EL (cell line): ENCODE measurements around the gene NUDT3.

Source experiments
- DNase-seq: peaks from one replicate; pipeline ENCODE4 v3.0.0-alpha.2; 2016

NUDT3 gene

DNA sequence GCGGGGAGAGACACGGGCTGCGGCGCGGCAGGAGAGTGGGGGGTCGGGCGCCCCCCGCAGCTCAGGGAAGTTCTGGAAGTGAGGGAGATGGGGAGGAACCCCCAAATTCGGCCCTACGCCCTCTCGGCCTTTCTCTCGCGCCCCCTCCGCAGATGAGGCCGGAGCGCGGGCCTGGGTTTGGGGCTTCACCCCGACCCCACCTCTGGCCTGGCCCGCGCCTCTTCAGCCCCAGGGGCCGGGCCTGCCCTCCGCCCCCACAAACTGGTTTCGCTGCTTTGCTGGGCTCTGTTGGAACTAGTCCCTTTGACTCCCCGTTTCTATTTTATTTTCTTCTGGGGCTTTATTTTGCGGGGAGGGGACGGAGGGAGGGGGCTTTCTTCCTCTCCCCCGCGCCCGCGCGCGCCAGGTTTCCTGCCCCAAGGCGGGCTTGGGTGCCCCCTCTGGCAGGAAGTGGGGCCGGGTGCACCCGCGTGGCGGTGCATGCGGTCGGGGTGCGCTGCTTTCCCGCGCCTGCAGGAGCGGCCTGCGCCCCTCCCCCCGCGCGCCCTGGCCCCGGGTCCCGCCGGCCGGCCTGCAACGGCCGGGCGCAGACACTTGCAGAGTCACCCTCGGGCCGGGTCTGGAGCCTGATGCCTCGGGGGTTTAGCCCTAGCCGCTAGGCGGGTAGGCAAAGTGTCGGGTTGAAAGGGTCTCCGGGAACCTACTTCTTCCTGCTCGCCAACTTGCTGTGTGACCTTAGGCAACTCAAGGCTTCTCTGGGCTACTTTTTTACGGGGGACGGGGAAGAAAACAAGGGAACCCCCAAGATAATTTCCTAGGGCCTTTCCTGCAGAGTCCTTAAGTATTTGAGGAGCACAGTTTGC lies 154.5 kb downstream of the NUDT3 start:
- peak; percentile 67 for DNase-seq

DNA sequence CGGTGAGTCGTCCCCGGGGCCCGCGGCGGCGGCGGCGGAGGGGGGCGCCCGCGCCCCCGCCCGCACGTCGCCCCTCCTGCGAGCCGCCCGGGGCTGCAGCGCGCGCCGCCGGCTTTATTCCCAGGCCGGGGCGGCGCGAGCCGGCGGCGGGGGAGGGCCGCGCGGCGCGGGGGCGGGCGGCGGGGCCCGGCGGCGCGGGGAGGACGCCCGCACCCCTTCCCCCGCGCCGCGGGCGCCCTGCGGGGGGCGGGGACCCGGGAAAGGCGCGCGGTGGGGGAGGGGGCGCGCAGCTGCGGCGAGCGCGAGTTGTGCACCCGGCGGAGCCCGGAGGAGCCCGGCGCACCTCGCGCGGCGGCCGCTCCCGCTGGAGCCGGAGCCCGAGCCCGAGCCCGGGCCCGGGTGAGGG lies 155.2 kb downstream of the NUDT3 start:
- DNase-seq: no peak

DNA sequence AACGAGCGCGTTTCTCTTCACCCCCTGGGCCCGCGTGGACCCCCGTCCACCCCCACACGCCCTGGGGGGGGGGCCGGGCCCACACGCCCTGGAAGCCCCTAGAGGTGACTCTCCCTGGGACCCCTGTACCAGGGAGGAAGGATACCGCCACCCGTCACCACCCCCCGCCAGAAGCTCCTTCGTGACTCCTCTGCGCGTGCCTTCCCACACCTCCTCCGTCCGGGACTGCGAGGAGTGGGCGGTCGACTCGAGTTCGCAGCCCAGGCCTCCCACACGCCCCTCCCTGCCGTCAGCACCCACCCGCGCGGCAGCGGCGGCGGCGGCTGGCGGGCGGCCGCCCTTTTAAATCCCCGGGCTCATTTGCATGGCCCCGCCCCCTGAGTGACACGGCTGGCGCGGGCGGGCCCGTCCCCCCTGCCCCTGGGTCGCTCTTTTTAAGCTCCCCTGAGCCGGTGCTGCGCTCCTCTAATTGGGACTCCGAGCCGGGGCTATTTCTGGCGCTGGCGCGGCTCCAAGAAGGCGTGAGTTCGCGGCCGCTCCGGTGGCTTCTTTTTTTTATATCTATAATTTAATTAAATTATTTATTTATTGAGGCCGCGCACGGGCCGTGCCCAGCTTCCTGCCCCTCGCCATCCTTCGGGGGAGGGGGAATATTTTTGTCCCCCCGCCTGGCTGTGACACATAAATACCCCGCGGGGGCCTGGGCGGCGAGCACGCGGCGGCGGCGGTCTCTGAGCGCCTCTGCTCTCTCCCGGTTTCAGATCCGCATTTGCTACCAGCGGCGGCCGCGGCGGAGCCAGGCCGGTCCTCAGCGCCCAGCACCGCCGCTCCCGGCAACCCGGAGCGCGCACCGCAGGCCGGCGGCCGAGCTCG lies 155.8 kb downstream of the NUDT3 start, which contains the start of gene HMGA1:
Gene HMGA1, plus strand, starts transcription at position 431 of the 873 bp plus-strand sequence. CDS start 3,908 bp downstream, outside the sequence.
- DNase-seq: peak; percentile 91

DNA sequence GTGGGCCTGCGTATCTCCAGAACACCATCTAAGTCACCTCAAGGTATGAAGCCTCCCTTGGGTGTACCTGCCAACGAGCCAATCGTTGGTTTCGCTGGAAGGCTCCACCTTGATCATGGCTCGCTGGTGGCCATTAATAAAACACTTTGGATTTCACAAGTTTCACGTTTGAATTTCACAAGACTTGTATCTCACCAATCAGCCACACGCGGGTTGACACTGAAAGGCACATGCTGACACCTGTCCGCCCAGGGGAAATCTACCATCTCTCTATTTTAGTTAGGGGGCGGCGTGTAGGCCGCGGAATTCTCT lies 156.4 kb downstream of the NUDT3 start:
- DNase-seq: no peak

DNA sequence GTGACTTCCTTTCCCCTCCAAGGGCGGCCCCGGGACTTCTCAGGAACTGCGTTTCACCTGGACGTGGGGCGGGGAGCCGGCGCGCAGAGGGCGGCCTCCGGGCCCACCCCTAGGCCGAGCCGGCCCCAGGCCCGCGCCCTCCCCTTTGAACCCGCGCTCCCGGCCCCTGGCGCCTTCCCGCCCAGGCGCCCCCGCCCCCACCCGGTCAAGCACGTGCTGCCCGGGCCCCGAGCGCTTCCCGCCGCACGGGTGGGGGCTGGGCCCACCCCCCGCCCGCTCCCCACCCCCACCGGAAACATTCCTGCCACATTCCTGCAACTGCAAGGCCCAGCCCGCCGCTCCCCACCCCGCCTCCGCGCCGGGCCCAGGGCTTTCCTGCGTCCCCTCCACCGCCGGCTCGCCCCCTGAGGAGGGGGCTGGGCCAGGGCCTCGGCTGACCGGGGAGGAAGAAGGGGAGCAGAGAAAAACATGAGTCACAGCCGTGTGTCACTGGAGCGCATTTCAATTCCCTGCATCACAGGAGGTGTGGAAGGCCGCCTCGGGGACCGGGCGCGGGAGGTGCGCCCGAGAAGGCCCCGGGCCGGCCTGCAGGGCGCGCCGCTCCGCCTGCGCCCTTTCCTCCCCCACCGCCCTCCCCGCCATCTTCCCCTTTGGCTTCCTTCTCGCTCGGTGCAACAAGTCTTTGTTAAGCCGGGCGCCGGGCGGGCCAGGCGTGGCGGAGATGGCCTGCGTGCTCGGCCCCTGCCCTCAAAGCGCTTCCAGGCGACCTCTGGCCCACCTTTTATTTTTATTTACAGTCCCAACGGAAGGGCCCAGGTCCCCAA lies 156.9 kb downstream of the NUDT3 start:
- peak; percentile 93 for DNase-seq

DNA sequence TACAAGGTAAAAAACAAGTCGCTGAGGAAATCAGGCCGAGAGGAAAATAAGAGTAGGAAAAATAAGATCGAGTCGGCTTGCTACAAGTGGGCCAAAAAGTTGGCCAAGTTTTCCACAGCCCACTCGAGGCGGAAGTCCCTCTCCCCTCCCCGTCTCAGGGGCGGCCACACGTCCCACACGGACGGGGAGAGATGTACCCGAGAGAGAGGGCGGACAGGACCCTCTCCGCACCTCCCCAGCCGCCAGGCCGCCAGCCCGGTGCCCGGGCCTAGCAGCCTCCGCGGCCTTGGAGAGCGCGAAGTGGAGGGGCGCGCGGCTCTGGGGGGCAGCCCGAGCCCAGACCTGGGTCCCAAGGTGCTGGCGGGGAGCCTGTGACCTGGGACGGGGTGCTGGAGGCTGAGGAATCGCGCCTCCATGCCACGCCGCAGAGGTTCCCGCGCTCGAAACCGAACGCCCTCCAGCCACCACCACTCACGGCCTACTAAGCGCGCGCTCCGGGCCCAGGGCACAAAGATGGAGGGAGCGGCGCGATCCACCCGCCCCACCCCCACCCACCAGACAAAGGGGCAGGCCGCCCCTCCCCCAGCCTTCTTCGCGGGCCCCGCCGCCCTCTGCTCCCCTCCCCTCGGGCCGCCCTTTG lies 157.7 kb downstream of the NUDT3 start:
- DNase-seq: no peak

DNA sequence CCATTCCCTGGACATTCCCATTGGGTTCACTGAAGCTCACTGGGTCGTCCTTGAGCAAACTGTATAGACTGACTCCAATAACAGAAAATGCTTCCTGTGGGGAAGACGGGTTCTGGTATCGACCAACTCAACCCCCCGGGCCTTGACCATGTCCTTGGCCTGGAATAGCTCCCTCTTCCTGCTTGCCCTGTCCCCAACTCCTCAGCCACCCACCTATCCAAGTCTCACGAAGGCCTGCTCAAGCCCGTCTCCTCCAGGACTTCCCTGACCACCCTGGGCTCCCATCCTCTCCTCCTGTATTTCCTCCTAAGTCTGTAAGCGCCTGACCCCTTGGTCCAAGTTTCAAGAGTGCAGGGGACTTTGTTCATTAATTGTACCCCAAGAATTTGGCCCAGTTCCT lies 158.6 kb downstream of the NUDT3 start:
- DNase-seq: no peak

DNA sequence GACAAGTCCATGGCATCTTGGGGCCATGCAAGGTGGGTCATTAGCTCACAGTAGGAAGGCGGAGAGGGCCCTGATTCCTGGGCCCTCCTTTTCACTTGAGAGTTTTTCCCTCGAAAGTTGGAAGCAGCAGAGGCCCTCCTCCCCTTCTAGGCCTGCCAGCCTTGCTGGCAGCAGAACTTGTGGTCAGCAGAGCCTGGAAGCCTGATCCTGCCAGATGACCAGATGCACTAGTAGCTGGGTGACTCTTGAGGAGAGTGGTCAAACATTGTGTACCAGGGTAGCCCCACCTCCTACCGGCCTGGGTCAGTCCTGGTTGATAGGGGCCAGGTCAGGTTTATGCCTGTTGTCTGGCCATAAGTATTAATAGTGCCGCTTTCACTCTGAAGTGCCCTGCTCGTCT lies 159.6 kb downstream of the NUDT3 start:
- no peak for DNase-seq

DNA sequence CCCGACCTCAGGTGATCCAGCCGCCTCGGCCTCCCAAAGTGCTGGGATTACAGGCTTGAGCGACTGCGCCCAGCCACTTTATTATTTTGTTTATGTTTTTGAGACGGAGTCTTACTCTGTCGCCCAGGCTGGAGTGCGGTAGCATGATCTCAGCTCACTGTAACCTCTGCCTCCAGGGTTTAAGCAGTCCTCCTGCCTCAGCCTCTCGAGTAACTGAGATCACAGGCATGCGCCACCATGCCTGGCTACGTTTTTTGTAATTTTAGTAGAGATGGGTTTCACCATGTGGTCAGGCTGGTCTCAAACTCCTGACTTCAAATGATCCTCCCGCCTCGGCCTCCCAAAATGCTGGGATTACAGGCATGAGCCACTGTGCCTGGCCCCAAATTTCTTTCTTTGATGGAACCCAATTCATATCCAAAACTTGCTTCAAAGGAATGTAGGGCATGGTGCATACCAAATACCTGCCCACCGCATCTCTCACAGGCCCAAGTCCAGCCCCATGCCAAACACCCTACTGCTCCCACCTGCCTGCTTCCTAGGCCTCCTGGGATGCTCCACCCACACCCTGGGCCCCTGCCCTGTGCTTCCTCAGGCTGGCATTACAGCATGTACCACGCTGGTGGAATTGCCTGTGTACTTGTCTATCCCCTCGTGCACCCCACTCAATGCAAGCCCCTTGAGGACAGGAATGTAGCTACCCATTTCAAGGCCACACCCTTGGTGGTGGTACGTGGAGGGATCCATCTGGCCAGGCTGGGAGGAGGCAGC lies 160.7 kb downstream of the NUDT3 start:
- no peak for DNase-seq

DNA sequence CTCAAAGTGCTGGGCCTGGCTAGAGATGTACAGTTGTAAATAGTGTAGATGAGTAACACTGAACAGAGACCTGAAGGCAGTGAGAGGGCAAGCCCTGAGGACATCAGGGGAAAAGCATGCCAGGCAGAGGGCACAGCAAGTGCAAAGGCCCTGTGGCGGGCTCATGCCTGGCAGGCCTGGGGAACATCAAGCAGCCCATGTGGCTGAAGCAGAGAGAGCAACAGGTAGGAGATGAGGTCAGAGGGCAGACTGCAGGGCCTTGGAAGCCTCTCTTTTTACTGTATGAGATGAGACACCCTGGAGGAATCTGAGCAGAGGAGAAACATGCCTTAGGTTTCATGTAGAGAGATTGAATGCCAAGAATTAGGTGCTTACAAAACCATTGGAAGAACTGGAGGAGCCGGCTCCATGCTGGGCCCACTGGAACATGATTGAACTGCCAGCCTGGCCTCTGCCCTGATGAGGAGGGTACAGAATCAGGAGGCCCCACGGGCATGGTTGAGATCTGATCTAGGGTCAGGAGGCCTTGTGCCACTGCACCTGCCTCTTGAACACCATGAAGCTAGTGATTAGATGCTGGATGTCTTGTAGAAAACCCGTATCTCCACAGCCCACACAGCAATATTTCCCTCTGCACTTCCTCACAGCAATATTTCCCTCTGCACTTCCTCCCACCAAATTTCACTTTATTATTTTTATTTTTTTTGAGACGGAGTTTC lies 161.7 kb downstream of the NUDT3 start:
- no peak for DNase-seq

DNA sequence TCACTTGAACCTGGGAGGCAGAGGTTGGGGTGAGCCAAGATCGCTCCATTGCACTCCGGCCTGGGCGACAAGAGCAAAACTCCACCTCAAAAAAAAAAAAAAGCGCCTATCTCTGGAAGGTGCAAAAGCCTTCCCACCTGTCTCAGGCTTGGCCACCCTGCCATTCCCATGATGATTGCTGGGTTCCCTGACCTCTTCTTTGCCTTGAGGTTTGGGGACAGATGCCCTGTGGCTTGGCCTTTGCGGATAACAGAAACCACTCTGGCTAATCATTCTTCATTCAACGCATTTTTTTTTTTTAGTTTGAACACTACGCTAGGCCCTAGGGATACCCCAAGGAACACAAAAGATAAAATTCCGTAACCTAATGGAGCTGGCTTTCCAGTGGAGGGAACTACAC lies 162.6 kb downstream of the NUDT3 start:
- no peak for DNase-seq
